ENCODE measurements around the gene RELT. TPM values are rescaled to one million over a fixed set of nuclear protein-coding genes. Genes with fewer than 3 reads are reported as not detected.

RELT gene
- total RNA-seq, 1 donor from 2014 or later, result 20.9 TPM

GRCh38 chr11:73403541-73403940 lies 27.3 kb downstream of the RELT start:
- Mint-ChIP-seq H3K9me3 (no peaks in the 10 kb centered on the region), H3K4me1 (peaks cover 18% of the 10 kb centered on the region), H3K27me3 (ENCODE audit: low read depth) (no peaks in the 10 kb centered on the region), H3K36me3 (ENCODE audit: low read depth) (peaks cover 3% of the 10 kb centered on the region), H3K4me3 (no peak overlapping the region), H3K27ac (ENCODE audit: unreplicated experiment) (no peak overlapping the region)
- no peak for TF ChIP-seq CTCF (conservative IDR thresholded peaks at IDR 0.05)
- DNase-seq (ENCODE audit: low read depth, low spot score), result no peak

GRCh38 chr11:73404048-73404447 lies 27.8 kb downstream of the RELT start:
- TF ChIP-seq CTCF (conservative IDR thresholded peaks at IDR 0.05), result peak; percentile 62
- no peaks in the 10 kb centered on the region for H3K9me3 Mint-ChIP-seq
- peaks cover 7% of the 10 kb centered on the region for H3K36me3 Mint-ChIP-seq (ENCODE audit: low read depth)
- no peaks in the 10 kb centered on the region for H3K27me3 Mint-ChIP-seq (ENCODE audit: low read depth)
- peak overlapping the region; percentile 88 for H3K27ac Mint-ChIP-seq (ENCODE audit: unreplicated experiment)
- peak; percentile 42 for DNase-seq (ENCODE audit: low read depth, low spot score)
- H3K4me3 Mint-ChIP-seq, result peak overlapping the region; percentile 50
- peaks cover 18% of the 10 kb centered on the region for H3K4me1 Mint-ChIP-seq

- TF ChIP-seq CTCF (conservative IDR thresholded peaks at IDR 0.05), result no peak
- H3K4me3 Mint-ChIP-seq, result no peak overlapping the region
- H3K9me3 Mint-ChIP-seq, result no peaks in the 10 kb centered on the region
- H3K27me3 Mint-ChIP-seq (ENCODE audit: low read depth), result no peaks in the 10 kb centered on the region
- H3K27ac Mint-ChIP-seq (ENCODE audit: unreplicated experiment), result no peak overlapping the region
- no peak for DNase-seq (ENCODE audit: low read depth, low spot score)
- H3K36me3 Mint-ChIP-seq (ENCODE audit: low read depth), result peaks cover 11% of the 10 kb centered on the region
- H3K4me1 Mint-ChIP-seq, result peaks cover 13% of the 10 kb centered on the region
These were observed 28.4 kb downstream of the RELT start for GRCh38 chr11:73404506-73405145.

GRCh38 chr11:73405146-73405510 lies 28.9 kb downstream of the RELT start:
- H3K4me3 Mint-ChIP-seq, result no peak overlapping the region
- DNase-seq (ENCODE audit: low read depth, low spot score), result no peak
- no peaks in the 10 kb centered on the region for H3K9me3 Mint-ChIP-seq
- peaks cover 11% of the 10 kb centered on the region for H3K36me3 Mint-ChIP-seq (ENCODE audit: low read depth)
- no peak for TF ChIP-seq CTCF (conservative IDR thresholded peaks at IDR 0.05)
- no peak overlapping the region for H3K27ac Mint-ChIP-seq (ENCODE audit: unreplicated experiment)
- no peaks in the 10 kb centered on the region for H3K27me3 Mint-ChIP-seq (ENCODE audit: low read depth)
- peaks cover 12% of the 10 kb centered on the region for H3K4me1 Mint-ChIP-seq

- Mint-ChIP-seq H3K27me3 (ENCODE audit: low read depth) (no peaks in the 10 kb centered on the region), H3K4me1 (peaks cover 5% of the 10 kb centered on the region), H3K9me3 (no peaks in the 10 kb centered on the region), H3K27ac (ENCODE audit: unreplicated experiment) (peak overlapping the region; percentile 28), H3K4me3 (no peak overlapping the region), H3K36me3 (ENCODE audit: low read depth) (peaks cover 13% of the 10 kb centered on the region)
- no peak for DNase-seq (ENCODE audit: low read depth, low spot score)
- no peak for TF ChIP-seq CTCF (conservative IDR thresholded peaks at IDR 0.05)
These were observed 29.9 kb downstream of the RELT start for GRCh38 chr11:73406131-73406530.

All from neural crest cell (in vitro differentiated cells).